HepG2 (cell line): ENCODE measurements around the gene GATAD2B. TPM values are rescaled to one million over a fixed set of nuclear protein-coding genes. Genes with fewer than 3 reads are reported as not detected.

Source experiments
- ARHGAP35 ChIP-seq: sonication (generic); formaldehyde crosslinking; IDR thresholded peaks from 2 replicates; pipeline ENCODE4 v1.9.0; 2022; ENCODE audit warnings: mild to moderate bottlenecking, inconsistent platforms, moderate library complexity, missing genetic modification reagents, borderline replicate concordance
- CHCHD3 ChIP-seq: sonication (generic); formaldehyde crosslinking; IDR thresholded peaks from 2 replicates; pipeline ENCODE4 v1.8.0; 2022; ENCODE audit warnings: mild to moderate bottlenecking, missing genetic modification reagents, moderate library complexity
- ESRRA ChIP-seq: sonication (generic); formaldehyde crosslinking; IDR thresholded peaks from 2 replicates; pipeline ENCODE4 v1.5.1; 2020; ENCODE audit warnings: mild to moderate bottlenecking, low read depth, missing genetic modification reagents
- GABPA ChIP-seq, 2 experiments: IDR thresholded peaks; 2 replicates each; pipeline ENCODE4 v1.6.1; 2011 to 2016; ENCODE audit warnings: low read depth in 2 of 2, low read length in 1 of 2, missing biosample characterization in 1 of 2, missing genetic modification characterization in 1 of 2
- HNRNPUL1 ChIP-seq: fragments of 200-400 bp; formaldehyde crosslinking; IDR thresholded peaks from 2 replicates; pipeline ENCODE4 v1.6.1; 2017; ENCODE audit warnings: low read depth, mild to moderate bottlenecking, low read length, moderate library complexity
- POGZ ChIP-seq: sonication (generic); formaldehyde crosslinking; IDR thresholded peaks from 2 replicates; pipeline ENCODE4 v1.4.0; 2020; ENCODE audit warnings: mild to moderate bottlenecking, missing genetic modification reagents
- SKI ChIP-seq: fragments of 450-650 bp; IDR thresholded peaks from one replicate; pipeline ENCODE4 v1.6.1; 2018; ENCODE audit warnings: mild to moderate bottlenecking; ENCODE audit not compliant: partially characterized antibody
- TFE3 ChIP-seq: IDR thresholded peaks from 2 replicates; pipeline ENCODE4 v1.6.1; 2016
- THAP9 ChIP-seq: sonication (generic); formaldehyde crosslinking; IDR thresholded peaks from 2 replicates; pipeline ENCODE4; 2020; ENCODE audit warnings: missing genetic modification reagents, mild to moderate bottlenecking, borderline replicate concordance
- ZKSCAN1 ChIP-seq: fragments of 150-350 bp; IDR thresholded peaks from 2 replicates; pipeline ENCODE4 v1.6.1; 2014; ENCODE audit warnings: low read length
- ZNF17 ChIP-seq: sonication (generic); formaldehyde crosslinking; IDR thresholded peaks from 2 replicates; pipeline ENCODE4 v1.5.0; 2020; ENCODE audit warnings: mild to moderate bottlenecking, missing genetic modification reagents
- ZNF782 ChIP-seq: sonication (generic); formaldehyde crosslinking; IDR thresholded peaks from 2 replicates; pipeline ENCODE4 v1.4.0; 2020; ENCODE audit warnings: missing genetic modification reagents, mild to moderate bottlenecking, borderline replicate concordance
- ZSCAN12 ChIP-seq: sonication (generic); formaldehyde crosslinking; IDR thresholded peaks from 2 replicates; pipeline ENCODE4 v1.9.0; 2021; ENCODE audit warnings: mild to moderate bottlenecking, missing genetic modification reagents
- polyA plus RNA-seq, 8 experiments: library from polyadenylated mRNA; depleted of rRNA in 3 of 8; stranded (reverse) in 7 of 8; unstranded in 1 of 8; fragments of >200 nt; fragmentation: Illumina TruSeq in 4 of 8; extraction: Trizol in 4 of 8; gene quantifications; 2 replicates each; pipeline versions ENCODE4 v1.2.1 to v1.2.3, GENCODE V29; 2011 to 2016; ENCODE audit warnings: low read depth in 4 of 8, missing spikeins in 1 of 8, mixed read lengths in 1 of 8; ENCODE audit not compliant: insufficient read depth in 1 of 8
- total RNA-seq, 5 experiments: library from RNA; depleted of rRNA; stranded (reverse); fragments of >200 nt; fragmentation: Illumina TruSeq; extraction: Trizol; gene quantifications; 2 replicates each; pipeline ENCODE4 v1.2.3, GENCODE V29; 2016; ENCODE audit warnings: low read depth in 1 of 5
- TF ChIP-seq, protein P1 (sequence below): sonication (generic); formaldehyde crosslinking; IDR thresholded peaks from 2 replicates; pipeline ENCODE4 v1.5.0; 2020; ENCODE audit warnings: mild to moderate bottlenecking, missing genetic modification reagents, borderline replicate concordance
- TF ChIP-seq, protein P2 (sequence below): IDR thresholded peaks from 2 replicates; pipeline ENCODE4 v1.4.0; 2020; ENCODE audit warnings: mild to moderate bottlenecking, missing genetic modification reagents

The GATAD2B gene
- total and polyA plus RNA-seq, 2 of the 13 experiments (the other 11 are each of a cell fraction or from before 2014, with no cell fraction given) = 3.2 to 5.2 TPM

GRCh38 chr1:153953859-153954365, 31.1 kb upstream of the GATAD2B start (continued):
- no peak for TF ChIP-seq TFE3 (CRISPR knock-in tag)
- TF ChIP-seq ZNF17 = no peak
- TF ChIP-seq, protein P1, sequence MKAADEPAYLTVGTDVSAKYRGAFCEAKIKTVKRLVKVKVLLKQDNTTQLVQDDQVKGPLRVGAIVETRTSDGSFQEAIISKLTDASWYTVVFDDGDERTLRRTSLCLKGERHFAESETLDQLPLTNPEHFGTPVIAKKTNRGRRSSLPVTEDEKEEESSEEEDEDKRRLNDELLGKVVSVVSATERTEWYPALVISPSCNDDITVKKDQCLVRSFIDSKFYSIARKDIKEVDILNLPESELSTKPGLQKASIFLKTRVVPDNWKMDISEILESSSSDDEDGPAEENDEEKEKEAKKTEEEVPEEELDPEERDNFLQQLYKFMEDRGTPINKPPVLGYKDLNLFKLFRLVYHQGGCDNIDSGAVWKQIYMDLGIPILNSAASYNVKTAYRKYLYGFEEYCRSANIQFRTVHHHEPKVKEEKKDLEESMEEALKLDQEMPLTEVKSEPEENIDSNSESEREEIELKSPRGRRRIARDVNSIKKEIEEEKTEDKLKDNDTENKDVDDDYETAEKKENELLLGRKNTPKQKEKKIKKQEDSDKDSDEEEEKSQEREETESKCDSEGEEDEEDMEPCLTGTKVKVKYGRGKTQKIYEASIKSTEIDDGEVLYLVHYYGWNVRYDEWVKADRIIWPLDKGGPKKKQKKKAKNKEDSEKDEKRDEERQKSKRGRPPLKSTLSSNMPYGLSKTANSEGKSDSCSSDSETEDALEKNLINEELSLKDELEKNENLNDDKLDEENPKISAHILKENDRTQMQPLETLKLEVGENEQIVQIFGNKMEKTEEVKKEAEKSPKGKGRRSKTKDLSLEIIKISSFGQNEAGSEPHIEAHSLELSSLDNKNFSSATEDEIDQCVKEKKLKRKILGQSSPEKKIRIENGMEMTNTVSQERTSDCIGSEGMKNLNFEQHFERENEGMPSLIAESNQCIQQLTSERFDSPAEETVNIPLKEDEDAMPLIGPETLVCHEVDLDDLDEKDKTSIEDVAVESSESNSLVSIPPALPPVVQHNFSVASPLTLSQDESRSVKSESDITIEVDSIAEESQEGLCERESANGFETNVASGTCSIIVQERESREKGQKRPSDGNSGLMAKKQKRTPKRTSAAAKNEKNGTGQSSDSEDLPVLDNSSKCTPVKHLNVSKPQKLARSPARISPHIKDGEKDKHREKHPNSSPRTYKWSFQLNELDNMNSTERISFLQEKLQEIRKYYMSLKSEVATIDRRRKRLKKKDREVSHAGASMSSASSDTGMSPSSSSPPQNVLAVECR = peak; percentile 73
- TF ChIP-seq ARHGAP35 (CRISPR knock-in tag) = no peak
- no peak for TF ChIP-seq HNRNPUL1
- TF ChIP-seq, protein P2, sequence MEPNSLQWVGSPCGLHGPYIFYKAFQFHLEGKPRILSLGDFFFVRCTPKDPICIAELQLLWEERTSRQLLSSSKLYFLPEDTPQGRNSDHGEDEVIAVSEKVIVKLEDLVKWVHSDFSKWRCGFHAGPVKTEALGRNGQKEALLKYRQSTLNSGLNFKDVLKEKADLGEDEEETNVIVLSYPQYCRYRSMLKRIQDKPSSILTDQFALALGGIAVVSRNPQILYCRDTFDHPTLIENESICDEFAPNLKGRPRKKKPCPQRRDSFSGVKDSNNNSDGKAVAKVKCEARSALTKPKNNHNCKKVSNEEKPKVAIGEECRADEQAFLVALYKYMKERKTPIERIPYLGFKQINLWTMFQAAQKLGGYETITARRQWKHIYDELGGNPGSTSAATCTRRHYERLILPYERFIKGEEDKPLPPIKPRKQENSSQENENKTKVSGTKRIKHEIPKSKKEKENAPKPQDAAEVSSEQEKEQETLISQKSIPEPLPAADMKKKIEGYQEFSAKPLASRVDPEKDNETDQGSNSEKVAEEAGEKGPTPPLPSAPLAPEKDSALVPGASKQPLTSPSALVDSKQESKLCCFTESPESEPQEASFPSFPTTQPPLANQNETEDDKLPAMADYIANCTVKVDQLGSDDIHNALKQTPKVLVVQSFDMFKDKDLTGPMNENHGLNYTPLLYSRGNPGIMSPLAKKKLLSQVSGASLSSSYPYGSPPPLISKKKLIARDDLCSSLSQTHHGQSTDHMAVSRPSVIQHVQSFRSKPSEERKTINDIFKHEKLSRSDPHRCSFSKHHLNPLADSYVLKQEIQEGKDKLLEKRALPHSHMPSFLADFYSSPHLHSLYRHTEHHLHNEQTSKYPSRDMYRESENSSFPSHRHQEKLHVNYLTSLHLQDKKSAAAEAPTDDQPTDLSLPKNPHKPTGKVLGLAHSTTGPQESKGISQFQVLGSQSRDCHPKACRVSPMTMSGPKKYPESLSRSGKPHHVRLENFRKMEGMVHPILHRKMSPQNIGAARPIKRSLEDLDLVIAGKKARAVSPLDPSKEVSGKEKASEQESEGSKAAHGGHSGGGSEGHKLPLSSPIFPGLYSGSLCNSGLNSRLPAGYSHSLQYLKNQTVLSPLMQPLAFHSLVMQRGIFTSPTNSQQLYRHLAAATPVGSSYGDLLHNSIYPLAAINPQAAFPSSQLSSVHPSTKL = peak; percentile 66
- no peak for TF ChIP-seq ZSCAN12 (CRISPR knock-in tag)
- TF ChIP-seq ZNF782 (CRISPR knock-in tag) = no peak
- TF ChIP-seq ESRRA = no peak
- no peak for TF ChIP-seq GABPA (IDR thresholded peaks at IDR 0.05; ENCODE audit: low read depth, low read length)
- peak; percentile 47; the same call in 1 of the 2 replicates for TF ChIP-seq GABPA (CRISPR knock-in tag; IDR thresholded peaks at IDR 0.05; ENCODE audit: low read depth)
- TF ChIP-seq SKI = peak; percentile 38
- TF ChIP-seq POGZ (CRISPR knock-in tag) = peak; percentile 46; the same call in 1 of the 2 replicates
- no peak for TF ChIP-seq ZKSCAN1
- peak; percentile 48; the same call in 1 of the 2 replicates for TF ChIP-seq THAP9 (CRISPR knock-in tag)
- no peak for TF ChIP-seq CHCHD3 (CRISPR knock-in tag)
